ENCODE measurements around the gene CCDC50. TPM values are rescaled to one million over a fixed set of nuclear protein-coding genes. Genes with fewer than 3 reads are reported as not detected.

Gene CCDC50
- total RNA-seq, 1 experiment from 2014 or later = 21.0 TPM

GRCh38 chr3:191340966-191341365 is 11.8 kb downstream of the CCDC50 start:
- no peak overlapping the region for H3K23ac ChIP-seq (ENCODE audit: insufficient read length, low read depth, low read length)
- no peak overlapping the region for H3K18ac ChIP-seq (ENCODE audit: insufficient read length, low read depth, low read length)
- no peaks in the 10 kb centered on the region for H3K9me3 Mint-ChIP-seq
- no peak overlapping the region for H3K4me3 Mint-ChIP-seq
- H3K9me3 ChIP-seq (ENCODE audit: control insufficient read depth, low read depth, low read length) = no peaks in the 10 kb centered on the region
- no peak overlapping the region for H3K14ac ChIP-seq (ENCODE audit: insufficient read depth, low read length)
- peaks cover 4 to 6% of the 10 kb centered on the region in 2 experiments; a peak in 2 of 4 replicates for H3K4me1 Mint-ChIP-seq
- H3K4me1 ChIP-seq (ENCODE audit: insufficient read depth, low read length) = no peaks in the 10 kb centered on the region
- no peak for TF ChIP-seq CTCF (conservative IDR thresholded peaks at IDR 0.05)
- no peak overlapping the region for H3K27ac ChIP-seq (ENCODE audit: insufficient read length, low read depth, low read length)
- H4K20me1 ChIP-seq (ENCODE audit: control insufficient read depth, insufficient read depth, insufficient read length) = no peaks in the 10 kb centered on the region
- no peak overlapping the region for H2BK120ac ChIP-seq (ENCODE audit: low read depth, low read length, poor library complexity, severe bottlenecking)
- no peak overlapping the region for H2BK20ac ChIP-seq (ENCODE audit: low read depth, low read length, poor library complexity, severe bottlenecking)
- H3K4ac ChIP-seq (ENCODE audit: low read depth, low read length) = no peak overlapping the region
- no peak for DNase-seq
- no peaks in the 10 kb centered on the region for H3K79me2 ChIP-seq (ENCODE audit: insufficient read depth, low read length)
- no peak overlapping the region for H3K56ac ChIP-seq (ENCODE audit: insufficient read length, low read depth, low read length)
- H2BK15ac ChIP-seq (ENCODE audit: low read depth, low read length) = no peak overlapping the region
- no peak overlapping the region for H3K4me2 ChIP-seq (ENCODE audit: insufficient read depth, insufficient read length, low read length)
- H2BK5ac ChIP-seq (ENCODE audit: insufficient read length, low read length) = no peak overlapping the region
- H3K23me2 ChIP-seq (ENCODE audit: insufficient read length, low read depth, low read length, poor library complexity, severe bottlenecking) = no peaks in the 10 kb centered on the region
- H3K27ac Mint-ChIP-seq = no peak overlapping the region
- no peaks in the 10 kb centered on the region for H3K36me3 Mint-ChIP-seq (ENCODE audit: insufficient read depth in 1 of 3, low read depth in 3 of 3)
- no peak overlapping the region for H2AK5ac ChIP-seq (ENCODE audit: insufficient read length, low read length)
- no peak overlapping the region for H4K91ac ChIP-seq (ENCODE audit: insufficient read length, low read depth, low read length)
- no peaks in the 10 kb centered on the region for H3K27me3 ChIP-seq (ENCODE audit: insufficient read depth, low read length)
- no peak overlapping the region for H4K8ac ChIP-seq (replicated peaks; ENCODE audit: insufficient read length, low read depth, low read length)
- no peak overlapping the region for H4K5ac ChIP-seq (ENCODE audit: insufficient read length, low read depth, low read length)
- H3K79me1 ChIP-seq (ENCODE audit: insufficient read depth, low read depth, low read length, poor library complexity, severe bottlenecking) = no peaks in the 10 kb centered on the region
- H2BK12ac ChIP-seq (ENCODE audit: insufficient read length, low read depth, low read length) = no peak overlapping the region
- no CpG with 5 or more reads among the region's 1 CpG for WGBS (ENCODE audit: extremely low coverage, insufficient read length, low lambda C conversion rate)
- H3T11ph ChIP-seq (ENCODE audit: low read length) = no peak overlapping the region
- no peak overlapping the region for H2AFZ ChIP-seq (ENCODE audit: low read length)
- H3K27me3 Mint-ChIP-seq (ENCODE audit: low read depth) = no peaks in the 10 kb centered on the region
- H3K9ac ChIP-seq (ENCODE audit: extremely low read depth, insufficient read length, low read length) = no peak overlapping the region

Data from H9 (cell line).